SKM-1 (cell line): Measurements from ENCODE around the gene ATP5PD.
A peak's percentile ranks its signal among the peaks of the same experiment; 100 is the strongest.
"Not testable (repeated sequence)": the region's sequence is repeated elsewhere in the genome, so short reads cannot be mapped to it uniquely, and the experiment has no call there.

Source experiments
- DNase-seq: peaks from one replicate; lab custom pipeline; 2025; ENCODE audit not compliant: unreplicated experiment; lab: John Stamatoyannopoulos, UW

ATP5PD gene

GRCh38 chr17:75059369-75060345 lies 12.9 kb upstream of the ATP5PD start:
- DNase-seq = no peak

DNA sequence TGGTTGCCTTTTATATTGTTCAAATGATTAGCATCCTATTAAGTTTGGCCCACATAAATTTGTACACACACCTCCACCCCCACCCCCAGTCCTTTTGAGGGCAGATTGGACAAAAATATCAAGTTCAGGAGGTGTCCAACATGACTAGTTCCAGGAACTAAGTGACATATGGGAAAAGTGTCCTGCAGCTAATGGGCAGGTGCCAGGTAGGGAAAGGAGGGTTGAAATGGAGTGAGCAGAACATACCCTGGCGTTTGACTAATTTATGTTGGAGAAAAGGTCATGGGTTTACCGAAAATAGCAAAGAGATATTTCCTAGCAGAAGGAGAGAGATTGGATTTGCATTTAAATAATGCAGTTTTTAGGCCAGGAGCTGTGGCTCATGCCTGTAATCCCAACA lies 5.2 kb upstream of the ATP5PD start:
- no peak for DNase-seq

- DNase-seq = no peak
These were observed 2.9 kb upstream of the ATP5PD start for GRCh38 chr17:75049706-75050105.

DNA sequence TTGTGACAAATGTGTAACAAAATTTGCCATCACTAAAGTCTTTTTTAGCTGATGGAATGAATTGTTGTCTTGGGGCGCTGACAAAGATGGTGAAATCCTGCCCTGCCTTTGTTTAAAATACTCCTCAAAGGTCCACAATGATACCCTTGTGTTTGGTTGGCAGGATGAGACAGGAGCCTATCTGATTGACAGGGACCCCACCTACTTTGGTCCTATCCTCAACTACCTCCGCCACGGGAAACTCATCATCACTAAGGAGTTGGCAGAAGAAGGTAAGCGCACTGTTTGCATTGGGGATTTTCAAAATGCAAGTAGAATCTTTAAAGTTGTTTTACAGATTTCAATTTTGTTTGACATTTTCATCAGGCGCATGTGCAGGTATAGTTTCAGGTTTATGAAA lies 2.3 kb upstream of the ATP5PD start:
- DNase-seq = no peak

GRCh38 chr17:75048249-75048878 lies 1.6 kb upstream of the ATP5PD start:
- DNase-seq = no peak

DNA sequence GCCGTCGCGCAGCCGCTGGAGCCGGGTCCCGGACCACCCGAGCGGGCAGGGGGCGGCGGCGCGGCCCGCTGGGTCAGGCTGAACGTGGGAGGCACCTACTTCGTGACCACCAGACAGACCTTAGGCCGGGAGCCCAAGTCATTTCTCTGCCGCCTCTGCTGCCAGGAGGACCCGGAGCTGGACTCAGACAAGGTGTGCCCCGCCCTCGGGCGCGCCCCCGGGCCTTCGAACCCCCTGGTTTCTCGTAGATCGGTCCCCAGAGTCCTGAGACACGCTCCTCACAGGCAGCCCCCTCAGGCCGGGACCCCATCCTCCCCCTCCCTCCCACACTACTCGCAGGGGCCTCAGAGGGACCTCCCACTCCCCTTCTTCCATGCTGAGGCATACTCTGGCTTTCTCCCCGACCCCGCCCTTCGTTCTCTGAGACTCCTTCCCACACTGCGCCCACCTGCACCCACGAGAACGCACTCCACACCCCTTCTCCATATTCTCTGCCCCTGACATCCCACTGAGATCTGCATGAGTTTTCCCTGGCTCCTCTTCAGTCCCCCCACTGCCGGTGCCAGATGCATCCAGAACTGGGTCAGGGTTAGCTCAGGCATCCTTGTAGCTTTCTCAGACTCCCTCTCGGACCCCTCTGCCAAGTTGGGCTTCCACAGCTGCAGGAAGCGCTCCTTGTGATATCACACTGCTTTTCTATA lies 779 bp upstream of the ATP5PD start:
- no peak for DNase-seq

DNA sequence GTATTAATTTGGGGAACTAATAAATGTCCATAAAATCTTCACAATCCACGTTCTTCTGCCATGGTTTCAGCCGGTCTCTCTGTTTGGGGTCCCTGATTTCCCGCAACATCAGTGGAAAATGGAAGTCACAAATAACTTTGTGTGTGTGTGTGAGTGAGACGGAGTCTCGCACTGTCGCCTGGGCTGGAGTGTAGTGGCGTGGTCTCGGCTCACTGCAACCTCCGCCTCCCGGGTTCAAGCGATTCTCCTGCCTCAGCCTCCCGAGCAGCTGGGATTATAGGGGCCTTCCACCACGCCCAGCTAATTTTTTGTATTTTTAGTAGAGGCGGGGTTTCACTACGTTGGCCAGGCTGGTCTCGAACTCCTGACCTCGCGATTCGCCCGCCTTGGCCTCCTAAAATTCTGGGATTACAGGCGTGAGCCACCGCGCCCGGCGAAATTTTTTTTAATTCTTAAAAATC lies 793 bp downstream of the ATP5PD start:
- DNase-seq = not testable (repeated sequence)

DNA sequence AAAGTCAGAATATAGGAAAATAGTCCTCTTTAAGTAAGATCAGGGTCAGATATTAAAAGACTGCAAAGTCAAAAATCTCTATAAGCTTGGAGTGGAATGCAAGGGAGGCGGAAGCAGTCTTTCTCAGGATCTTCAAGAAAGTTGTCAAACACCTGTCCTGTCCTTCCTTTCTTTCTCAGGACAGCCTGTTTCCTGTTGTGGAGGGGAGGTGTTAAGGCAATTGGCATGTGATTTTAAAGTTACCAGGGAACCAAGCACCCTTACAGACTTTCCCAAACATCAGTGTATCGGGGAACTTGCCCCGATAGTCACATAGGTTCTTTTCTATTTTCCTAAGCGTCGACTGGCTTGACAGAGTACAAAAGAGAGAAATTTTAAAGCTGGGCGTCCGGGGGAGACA lies 2.1 kb downstream of the ATP5PD start:
- DNase-seq = no peak

- DNase-seq = not testable (repeated sequence)
These were observed 3.0 kb downstream of the ATP5PD start for GRCh38 chr17:75043789-75044188.

DNA sequence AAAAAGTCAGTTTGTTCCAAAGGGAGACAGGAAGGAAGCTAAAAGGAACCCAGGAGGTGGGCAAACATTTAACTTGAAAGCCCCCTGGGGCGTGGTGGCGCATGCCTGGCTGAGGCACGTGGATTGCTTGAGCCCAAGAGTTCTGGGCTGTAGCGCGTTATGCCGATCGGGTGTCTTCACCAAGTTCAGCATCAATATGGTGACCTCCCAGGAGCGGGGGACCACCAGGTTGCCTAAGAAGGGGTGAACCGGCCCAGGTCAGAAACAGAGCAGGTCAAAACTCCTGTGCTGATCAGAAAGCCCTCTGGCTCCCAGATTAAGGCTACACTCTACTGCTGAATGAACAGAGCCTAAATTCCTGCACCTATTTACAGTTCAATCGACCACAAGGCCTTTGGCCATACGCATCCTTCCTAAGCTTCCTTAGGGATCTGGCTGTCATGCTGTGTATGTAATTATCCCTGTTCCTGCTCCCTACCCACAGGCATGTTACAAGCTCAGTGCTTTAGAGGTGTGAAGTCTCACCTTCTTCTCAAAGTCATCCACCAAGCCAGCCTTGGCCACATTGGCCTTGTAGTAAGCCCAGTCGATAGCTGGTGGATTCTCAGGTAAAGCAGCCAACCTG lies 5.0 kb downstream of the ATP5PD start:
- no peak for DNase-seq

GRCh38 chr17:75039238-75039637 lies 7.5 kb downstream of the ATP5PD start:
- peak; percentile 58 for DNase-seq

DNA sequence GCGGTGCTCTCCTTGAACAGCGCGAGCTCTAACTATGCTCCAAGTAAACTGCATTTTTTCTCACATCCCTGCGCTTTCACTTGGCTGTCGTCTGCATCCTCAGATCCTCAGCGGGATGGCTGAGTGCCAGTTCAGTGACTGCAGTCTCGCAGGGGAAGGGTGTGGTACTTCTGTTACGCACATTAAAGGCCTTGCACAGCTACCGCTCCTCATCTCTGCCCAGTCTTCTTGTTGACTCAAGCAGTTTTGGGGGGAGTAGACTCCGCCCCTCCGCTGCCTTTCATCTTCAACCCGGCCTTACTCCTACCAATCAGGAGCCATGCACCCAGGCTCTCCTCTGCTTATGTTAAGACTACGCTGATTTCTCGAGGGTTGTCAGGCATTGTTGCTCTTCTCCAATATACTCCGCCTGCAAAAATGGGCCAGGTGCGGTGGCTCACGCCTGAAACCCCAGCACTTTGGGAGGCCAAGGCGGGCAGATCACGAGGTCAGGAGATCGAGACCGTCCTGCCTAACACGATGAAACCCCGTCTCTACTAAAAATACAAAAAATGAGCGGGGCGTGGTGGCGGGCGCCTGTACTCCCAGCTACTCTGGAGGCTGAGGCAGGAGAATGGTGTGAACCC lies 10.0 kb downstream of the ATP5PD start:
- no peak for DNase-seq

- DNase-seq = peak; percentile 48
These were observed 12.4 kb downstream of the ATP5PD start for GRCh38 chr17:75034236-75034908.

GRCh38 chr17:75033346-75034235 lies 13.2 kb downstream of the ATP5PD start:
- peak; percentile 69 for DNase-seq

- DNase-seq = no peak
These were observed 14.0 kb downstream of the ATP5PD start for GRCh38 chr17:75032720-75033280.

DNA sequence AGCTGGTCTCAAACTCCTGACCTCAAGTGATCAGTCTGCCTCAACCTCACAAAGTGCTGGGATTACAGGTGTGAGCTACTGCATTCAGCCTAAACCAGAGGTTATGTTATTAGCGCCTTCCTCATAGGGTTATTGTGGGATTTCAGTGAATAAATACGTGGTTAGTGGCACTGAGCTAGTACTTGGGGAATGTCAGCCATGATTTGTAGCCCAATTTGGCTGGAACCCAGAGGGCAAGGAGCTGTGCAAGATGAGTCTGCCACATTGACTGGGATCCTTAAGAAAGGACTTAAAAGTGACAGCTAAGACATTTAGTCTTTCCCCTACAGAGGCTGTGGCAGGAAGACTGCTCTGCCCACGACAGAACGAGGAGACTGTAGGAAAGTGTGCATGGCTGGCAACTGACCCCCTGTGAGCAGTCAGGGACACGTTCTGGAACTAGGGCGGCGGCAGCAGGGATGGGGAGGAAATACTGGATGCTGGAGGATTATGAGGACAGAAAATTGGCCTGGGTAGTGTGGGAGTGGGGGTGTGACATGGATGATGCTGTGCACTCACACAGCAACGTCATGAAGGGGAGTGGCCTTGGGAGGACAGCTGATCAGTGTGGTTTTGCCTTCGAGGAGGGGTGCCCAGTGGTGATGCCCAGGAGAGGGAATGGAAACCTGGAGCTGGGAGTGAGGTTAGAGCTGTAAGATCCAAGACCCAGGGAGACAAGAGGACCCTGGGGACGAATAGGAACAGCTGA lies 14.6 kb downstream of the ATP5PD start:
- no peak for DNase-seq

DNA sequence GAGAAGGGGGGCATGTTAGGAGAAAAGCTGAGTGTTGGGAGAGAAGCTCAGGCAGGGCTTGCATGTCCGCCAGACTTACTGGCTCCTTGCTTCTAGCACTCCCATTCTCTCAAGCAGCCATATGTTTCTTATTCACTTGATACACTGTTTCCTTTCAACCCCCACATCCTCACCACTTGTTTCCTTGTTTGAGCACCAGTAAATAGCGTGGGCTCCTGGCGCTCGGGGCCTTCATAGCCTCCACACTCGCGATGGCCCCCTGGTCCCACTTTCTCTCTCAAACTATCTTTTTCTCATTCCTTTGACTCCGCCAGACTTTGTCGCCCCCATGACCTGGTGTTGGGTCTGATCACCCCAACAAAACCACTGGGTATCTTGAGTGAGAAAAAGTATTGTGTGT lies 16.6 kb downstream of the ATP5PD start:
- no peak for DNase-seq

DNA sequence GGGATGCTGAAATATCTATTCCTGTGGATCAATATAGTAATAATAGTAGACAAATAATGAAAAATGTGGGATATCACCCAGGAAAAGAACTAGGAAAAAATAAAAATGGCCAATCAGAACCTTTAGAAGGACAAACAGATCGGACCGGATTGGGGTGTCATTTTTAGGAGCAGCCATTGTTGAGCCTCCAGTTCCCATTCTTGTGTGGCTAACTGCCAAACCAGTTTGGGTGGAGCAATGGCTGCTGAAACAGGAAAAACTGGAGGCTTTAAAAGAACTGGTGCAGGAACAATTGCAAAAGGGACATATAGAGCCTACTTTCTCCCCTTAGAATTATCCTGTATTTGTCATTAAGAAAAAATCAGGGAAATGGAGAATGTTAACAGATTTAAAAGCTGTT lies 20.1 kb downstream of the ATP5PD start:
- DNase-seq = not testable (repeated sequence)
